Calu3 (cell line): ENCODE results near the gene SLC15A4. TPM values are rescaled to one million over a fixed set of nuclear protein-coding genes. Genes with fewer than 3 reads are reported as not detected.

Source experiments
- BruUV-seq: library from RNA; stranded (reverse); fragments of 400-500 nt; replicated peaks from 2 replicates; lab custom pipeline; 2021; lab: Mats Ljungman, UMichigan
- CTCF ChIA-PET: fragments of 300-600 bp; sonication (Branson Sonifier 250); formaldehyde crosslinking; loops from one replicate; lab custom pipeline; 2022; ENCODE audit warnings: antibody characterized with exemption; lab: Charles Lee
- DNase-seq: peaks from one replicate; pipeline ENCODE4 v3.0.0; 2022
- H3K27ac Mint-ChIP-seq: one replicate; pipeline ENCODE4 v1.8.0; 2022; ENCODE audit warnings: mixed read lengths; ENCODE audit not compliant: unreplicated experiment
- H3K27me3 Mint-ChIP-seq: one replicate; pipeline ENCODE4 v1.8.0; 2022; ENCODE audit warnings: mixed read lengths; ENCODE audit not compliant: unreplicated experiment
- H3K36me3 Mint-ChIP-seq: one replicate; pipeline ENCODE4 v1.8.0; 2022; ENCODE audit warnings: mild to moderate bottlenecking, moderate library complexity, mixed read lengths; ENCODE audit not compliant: insufficient read depth, unreplicated experiment
- H3K4me1 Mint-ChIP-seq: one replicate; pipeline ENCODE4 v1.8.0; 2022; ENCODE audit warnings: mild to moderate bottlenecking, low read depth, mixed read lengths; ENCODE audit not compliant: unreplicated experiment
- H3K4me3 Mint-ChIP-seq: one replicate; pipeline ENCODE4 v1.8.0; 2022; ENCODE audit warnings: mild to moderate bottlenecking, low read depth, moderate library complexity, mixed read lengths; ENCODE audit not compliant: unreplicated experiment
- H3K9me3 Mint-ChIP-seq: one replicate; pipeline ENCODE4 v1.8.0; 2022; ENCODE audit warnings: low read depth, mixed read lengths; ENCODE audit not compliant: unreplicated experiment
- intact Hi-C: fragments of 100-400 bp; cut with micrococcal nuclease; formaldehyde crosslinking; loops from one replicate; pipeline ENCODE4 v1.10.0; 2022; ENCODE audit not compliant: unreplicated experiment
- total RNA-seq: library from RNA; stranded (reverse); gene quantifications from 2 replicates; pipeline ENCODE4 v1.2.3, GENCODE V29; 2022
- TF ChIP-seq, protein P1 (sequence below): fragments of 200-600 bp; IDR thresholded peaks from one replicate; pipeline ENCODE4 v1.8.0; 2022; ENCODE audit warnings: antibody characterized with exemption; ENCODE audit not compliant: unreplicated experiment

Gene SLC15A4
- total RNA-seq, 1 experiment from 2014 or later: 34.9 TPM

DNA sequence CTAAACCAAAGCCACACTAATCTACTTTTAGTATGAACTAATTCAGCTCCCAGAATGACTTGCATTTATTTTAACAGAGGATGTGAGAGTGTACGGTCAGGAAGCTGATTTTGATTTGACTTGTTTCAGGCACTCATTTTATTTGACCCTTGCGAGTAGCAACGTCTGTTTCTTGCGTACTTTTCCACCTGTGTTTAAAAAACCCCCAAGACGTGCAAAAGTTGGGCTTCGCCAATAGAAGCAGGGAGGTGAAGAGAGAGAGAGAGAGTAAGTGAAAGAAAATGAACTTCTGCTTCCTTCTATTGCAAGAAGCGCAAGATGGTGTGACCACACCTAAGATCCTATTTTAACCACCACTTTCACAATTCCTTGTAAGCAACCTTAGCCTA, 6.7 kb upstream of the SLC15A4 start:
- TF ChIP-seq, protein P1, sequence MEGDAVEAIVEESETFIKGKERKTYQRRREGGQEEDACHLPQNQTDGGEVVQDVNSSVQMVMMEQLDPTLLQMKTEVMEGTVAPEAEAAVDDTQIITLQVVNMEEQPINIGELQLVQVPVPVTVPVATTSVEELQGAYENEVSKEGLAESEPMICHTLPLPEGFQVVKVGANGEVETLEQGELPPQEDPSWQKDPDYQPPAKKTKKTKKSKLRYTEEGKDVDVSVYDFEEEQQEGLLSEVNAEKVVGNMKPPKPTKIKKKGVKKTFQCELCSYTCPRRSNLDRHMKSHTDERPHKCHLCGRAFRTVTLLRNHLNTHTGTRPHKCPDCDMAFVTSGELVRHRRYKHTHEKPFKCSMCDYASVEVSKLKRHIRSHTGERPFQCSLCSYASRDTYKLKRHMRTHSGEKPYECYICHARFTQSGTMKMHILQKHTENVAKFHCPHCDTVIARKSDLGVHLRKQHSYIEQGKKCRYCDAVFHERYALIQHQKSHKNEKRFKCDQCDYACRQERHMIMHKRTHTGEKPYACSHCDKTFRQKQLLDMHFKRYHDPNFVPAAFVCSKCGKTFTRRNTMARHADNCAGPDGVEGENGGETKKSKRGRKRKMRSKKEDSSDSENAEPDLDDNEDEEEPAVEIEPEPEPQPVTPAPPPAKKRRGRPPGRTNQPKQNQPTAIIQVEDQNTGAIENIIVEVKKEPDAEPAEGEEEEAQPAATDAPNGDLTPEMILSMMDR: no peak
- Mint-ChIP-seq H3K36me3 (peaks cover 5% of the 10 kb centered on the region), H3K9me3 (no peaks in the 10 kb centered on the region), H3K27me3 (no peaks in the 10 kb centered on the region), H3K4me3 (no peak overlapping the region), H3K27ac (no peak overlapping the region), H3K4me1 (no peaks in the 10 kb centered on the region)
- CTCF ChIA-PET: no interaction called here
- no peak for DNase-seq
- intact Hi-C loops: no loop called here
- no TSS peak for BruUV-seq

DNA sequence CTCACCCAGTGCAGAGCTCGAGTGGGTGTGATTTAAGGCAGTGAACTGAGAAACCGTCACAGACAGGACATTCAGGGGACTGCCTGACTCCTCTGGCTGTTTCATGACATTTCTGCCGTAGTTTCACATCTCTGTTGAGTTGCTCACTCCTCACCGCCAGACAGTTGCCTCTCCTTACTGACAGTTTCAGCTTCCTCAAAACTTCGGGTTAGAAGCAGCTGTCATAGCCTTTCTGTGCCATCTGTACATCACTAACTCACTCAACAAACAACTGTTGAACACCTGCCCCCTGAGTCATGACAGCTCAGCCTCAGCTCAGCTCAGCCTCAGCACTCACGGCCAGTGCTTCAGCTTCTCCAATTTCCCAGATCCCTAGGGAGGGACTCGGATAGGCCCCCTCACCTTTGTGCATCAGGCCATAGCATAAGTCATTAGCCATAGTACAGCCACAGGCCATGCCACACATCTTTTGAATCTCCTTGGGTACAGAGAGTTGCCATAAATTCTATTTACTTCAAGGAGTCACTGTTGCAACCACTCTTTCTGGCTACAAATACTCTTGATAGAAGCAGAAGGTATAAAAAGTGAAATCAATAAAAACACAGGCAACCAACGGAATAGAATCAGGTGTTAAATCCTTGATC, 6.2 kb upstream of the SLC15A4 start:
- H3K4me1 Mint-ChIP-seq: no peaks in the 10 kb centered on the region
- TF ChIP-seq, protein P1: no peak
- no peak for DNase-seq
- intact Hi-C loops: no loop called here
- no peak overlapping the region for H3K27ac Mint-ChIP-seq
- BruUV-seq: no TSS peak
- H3K27me3 Mint-ChIP-seq: no peaks in the 10 kb centered on the region
- no peak overlapping the region for H3K4me3 Mint-ChIP-seq
- peaks cover 5% of the 10 kb centered on the region for H3K36me3 Mint-ChIP-seq
- no peaks in the 10 kb centered on the region for H3K9me3 Mint-ChIP-seq
- CTCF ChIA-PET: no interaction called here

DNA sequence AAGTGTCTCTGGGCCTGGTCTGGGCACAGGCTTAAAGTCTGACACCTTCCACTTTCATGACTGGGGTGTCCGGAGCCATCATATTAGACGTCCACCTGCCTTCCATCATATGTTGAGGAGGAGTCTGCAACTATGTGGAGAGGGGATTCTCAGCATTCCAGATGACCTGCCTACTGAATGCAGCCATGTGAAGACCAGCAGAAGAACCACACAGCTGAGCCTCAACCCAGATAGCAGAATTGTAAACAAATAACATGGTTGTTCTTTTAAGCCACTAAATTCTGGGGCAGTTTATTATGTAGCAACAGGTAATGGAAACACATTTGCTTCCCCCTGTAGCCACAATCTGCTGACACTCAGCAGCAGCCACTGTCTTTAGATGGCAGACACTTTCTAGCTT, 4.0 kb upstream of the SLC15A4 start:
- no peaks in the 10 kb centered on the region for H3K9me3 Mint-ChIP-seq
- TF ChIP-seq, protein P1: no peak
- CTCF ChIA-PET: no interaction called here
- peaks cover 23% of the 10 kb centered on the region for H3K36me3 Mint-ChIP-seq
- BruUV-seq: no TSS peak
- no peaks in the 10 kb centered on the region for H3K4me1 Mint-ChIP-seq
- no peak overlapping the region for H3K4me3 Mint-ChIP-seq
- DNase-seq: no peak
- no peak overlapping the region for H3K27ac Mint-ChIP-seq
- intact Hi-C loops: no loop called here
- no peaks in the 10 kb centered on the region for H3K27me3 Mint-ChIP-seq

DNA sequence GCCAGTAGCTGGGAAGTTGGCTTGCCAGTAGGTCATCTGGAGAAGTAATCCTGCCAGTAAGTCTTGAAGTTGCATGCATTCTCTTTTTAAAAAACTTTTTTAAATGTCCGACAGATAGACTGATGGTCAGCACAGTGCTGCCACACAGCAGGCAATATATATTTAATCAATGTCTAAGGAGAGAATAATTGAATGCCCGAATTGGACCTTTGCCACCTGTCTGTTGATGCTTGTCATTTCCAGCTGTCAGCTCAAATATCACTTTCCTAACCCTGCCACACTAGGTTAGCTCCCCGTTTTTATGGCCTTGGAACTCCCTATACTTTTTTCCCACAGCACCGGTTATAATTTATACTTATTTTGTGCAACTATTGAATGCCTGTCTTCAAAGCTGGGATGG, 2.1 kb upstream of the SLC15A4 start:
- H3K36me3 Mint-ChIP-seq: peaks cover 23% of the 10 kb centered on the region
- intact Hi-C loops: no loop called here
- no peak for DNase-seq
- TF ChIP-seq, protein P1: no peak
- H3K27ac Mint-ChIP-seq: no peak overlapping the region
- no peaks in the 10 kb centered on the region for H3K9me3 Mint-ChIP-seq
- H3K4me3 Mint-ChIP-seq: no peak overlapping the region
- BruUV-seq: no TSS peak
- H3K4me1 Mint-ChIP-seq: peaks cover 15% of the 10 kb centered on the region
- no peaks in the 10 kb centered on the region for H3K27me3 Mint-ChIP-seq
- CTCF ChIA-PET: interaction anchor here (0.7 kb wide), 1 partner anchor 27 kb away, joined by 7 read pairs; no protein-coding TSS in a partner anchor
